ENCODE measurements around the gene KIFC1. TPM values are rescaled to one million over a fixed set of nuclear protein-coding genes. Genes with fewer than 3 reads are reported as not detected.
A peak's percentile ranks its signal among the peaks of the same experiment; 100 is the strongest.

The KIFC1 gene
- total and polyA plus RNA-seq, 9 of the 15 experiments (the other 6 are each of a cell fraction or from before 2014, with no cell fraction given) = 1.3 to 95.2 (median 76.9) TPM

DNA sequence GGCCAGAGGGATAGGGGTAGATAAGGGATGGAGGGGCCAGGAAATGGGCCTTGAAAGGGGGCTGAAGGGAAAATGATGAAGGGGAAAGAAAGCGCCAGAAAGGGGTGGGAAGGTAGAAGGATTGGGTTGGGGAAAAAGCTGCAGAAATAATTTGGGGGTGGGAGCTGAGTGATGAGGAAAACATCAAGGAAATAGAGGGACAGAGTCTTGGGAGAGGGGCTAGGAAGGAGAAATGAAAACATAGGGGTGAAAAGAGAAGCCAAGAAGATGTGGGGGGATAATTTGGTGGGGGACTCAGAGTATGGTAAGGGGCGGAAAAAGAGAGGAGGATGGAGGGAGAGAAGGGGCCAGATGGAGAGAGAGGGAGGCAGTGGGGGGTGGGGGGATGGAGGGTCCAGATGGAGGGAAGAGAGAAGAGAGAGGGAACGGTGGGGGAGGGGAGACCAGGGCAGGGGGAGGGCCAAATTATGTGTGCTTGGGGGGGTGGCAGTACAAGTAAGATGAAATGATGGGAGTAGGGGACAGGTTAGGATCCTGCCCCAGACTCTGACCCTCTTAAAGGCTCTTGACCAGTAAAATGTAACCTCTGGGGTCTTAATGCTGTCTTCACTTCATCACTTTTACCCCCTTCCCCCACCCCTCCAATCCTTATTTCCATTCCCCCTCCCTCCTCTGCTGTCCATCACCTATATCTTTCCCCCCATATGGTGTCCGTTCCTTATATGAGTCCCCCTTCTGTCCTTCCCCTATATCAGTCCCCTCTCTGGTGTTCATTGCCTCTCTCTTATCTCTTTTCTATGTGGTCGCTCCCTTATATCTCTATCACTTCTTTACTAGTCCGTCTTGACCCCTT lies 29.1 kb downstream of the KIFC1 start (continued):
- TF ChIP-seq AFF4 (CRISPR knock-in tag; IDR thresholded peaks at IDR 0.05) (no peak), PTBP1 (IDR thresholded peaks at IDR 0.05; ENCODE audit: low read depth, low read length) (no peak), NFRKB (IDR thresholded peaks at IDR 0.05; ENCODE audit: low read depth) (peak; percentile 45; the same call in 1 of the 2 replicates), ZNF224 (CRISPR knock-in tag; IDR thresholded peaks at IDR 0.05) (no peak), TRIM25 (IDR thresholded peaks at IDR 0.05; ENCODE audit: borderline replicate concordance) (0 out of 2 replicates have a peak, but pooled peaks have one; percentile 50), MAX (CRISPR knock-in tag; IDR thresholded peaks at IDR 0.05) (no peak), BRD4 (IDR thresholded peaks at IDR 0.05) (peak; percentile 76), BCOR (IDR thresholded peaks at IDR 0.05) (peak; percentile 62; the same call in 1 of the 2 replicates), HDAC3 (IDR thresholded peaks at IDR 0.05; ENCODE audit: borderline replicate concordance, partially characterized antibody) (no peak), HLTF (IDR thresholded peaks at IDR 0.05) (peak; percentile 94), CGGBP1 (CRISPR knock-in tag; IDR thresholded peaks at IDR 0.05) (no peak), ZNF449 (CRISPR knock-in tag; IDR thresholded peaks at IDR 0.05) (no peak), NFIC (IDR thresholded peaks at IDR 0.05) (peak; percentile 49; the same call in 1 of the 2 replicates), CBFA2T2 (conservative IDR thresholded peaks at IDR 0.05) (peak; percentile 46), NR2C1 (IDR thresholded peaks at IDR 0.05) (peak; percentile 40; the same call in 1 of the 2 replicates), NR2C1 (tag; IDR thresholded peaks at IDR 0.05) (0 out of 2 replicates have a peak, but pooled peaks have one; percentile 30), MTA1 (IDR thresholded peaks at IDR 0.05; ENCODE audit: borderline replicate concordance) (peak; percentile 72)
- TF ChIP-seq, protein P1, sequence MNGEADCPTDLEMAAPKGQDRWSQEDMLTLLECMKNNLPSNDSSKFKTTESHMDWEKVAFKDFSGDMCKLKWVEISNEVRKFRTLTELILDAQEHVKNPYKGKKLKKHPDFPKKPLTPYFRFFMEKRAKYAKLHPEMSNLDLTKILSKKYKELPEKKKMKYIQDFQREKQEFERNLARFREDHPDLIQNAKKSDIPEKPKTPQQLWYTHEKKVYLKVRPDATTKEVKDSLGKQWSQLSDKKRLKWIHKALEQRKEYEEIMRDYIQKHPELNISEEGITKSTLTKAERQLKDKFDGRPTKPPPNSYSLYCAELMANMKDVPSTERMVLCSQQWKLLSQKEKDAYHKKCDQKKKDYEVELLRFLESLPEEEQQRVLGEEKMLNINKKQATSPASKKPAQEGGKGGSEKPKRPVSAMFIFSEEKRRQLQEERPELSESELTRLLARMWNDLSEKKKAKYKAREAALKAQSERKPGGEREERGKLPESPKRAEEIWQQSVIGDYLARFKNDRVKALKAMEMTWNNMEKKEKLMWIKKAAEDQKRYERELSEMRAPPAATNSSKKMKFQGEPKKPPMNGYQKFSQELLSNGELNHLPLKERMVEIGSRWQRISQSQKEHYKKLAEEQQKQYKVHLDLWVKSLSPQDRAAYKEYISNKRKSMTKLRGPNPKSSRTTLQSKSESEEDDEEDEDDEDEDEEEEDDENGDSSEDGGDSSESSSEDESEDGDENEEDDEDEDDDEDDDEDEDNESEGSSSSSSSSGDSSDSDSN (IDR thresholded peaks at IDR 0.05; ENCODE audit: borderline replicate concordance in 1 of 2, low read depth in 2 of 2, low read length in 2 of 2) = peak in 1 of 2 experiments; percentile 69; a peak in 1 of 4 replicates
